OCI-LY7 (cell line): ENCODE data around the gene CCDC182. TPM values are rescaled to one million over a fixed set of nuclear protein-coding genes. Genes with fewer than 3 reads are reported as not detected.

Experiments
- BruUV-seq: library from RNA; stranded (reverse); fragments of 400-500 nt; replicated peaks from 2 replicates; lab custom pipeline; 2021; lab: Mats Ljungman, UMichigan
- CTCF ChIA-PET: fragments of 300-600 bp; sonication (Branson Sonifier 250); formaldehyde crosslinking; loops from one replicate; lab custom pipeline; 2022; ENCODE audit warnings: antibody characterized with exemption; ENCODE audit not compliant: unreplicated experiment; lab: Charles Lee
- POLR2A ChIA-PET: fragments of 300-600 bp; sonication (Branson Sonifier 250); formaldehyde crosslinking; loops from one replicate; lab custom pipeline; 2022; ENCODE audit warnings: antibody characterized with exemption; lab: Charles Lee
- DNase-seq: peaks from one replicate; pipeline ENCODE4 v3.0.0-alpha.2; 2015; ENCODE audit warnings: low spot score
- H2AFZ ChIP-seq: fragments of 200-600 bp; sonication (generic), shearing (Covaris generic); 2 replicates; pipeline ENCODE4 v1.6.1; 2014; ENCODE audit warnings: mild to moderate bottlenecking, antibody characterized with exemption, low read length, moderate library complexity
- H3K27ac ChIP-seq: fragments of 200-600 bp; sonication (generic); 2 replicates; pipeline ENCODE4 v1.5.1; 2014; ENCODE audit warnings: mixed run types, low read depth, mild to moderate bottlenecking, moderate library complexity, low read length, inconsistent platforms; ENCODE audit not compliant: poor library complexity, severe bottlenecking
- H3K36me3 ChIP-seq: fragments of 200-600 bp; sonication (generic); 2 replicates; pipeline ENCODE4 v1.6.1; 2014; ENCODE audit warnings: mild to moderate bottlenecking, antibody characterized with exemption, low read length, moderate library complexity, mixed read lengths; ENCODE audit not compliant: insufficient read depth
- H3K4me1 ChIP-seq: fragments of 200-600 bp; sonication (generic); 2 replicates; pipeline ENCODE4 v1.5.1; 2014; ENCODE audit warnings: mild to moderate bottlenecking, low read length; ENCODE audit not compliant: insufficient read depth, poor library complexity, severe bottlenecking
- H3K4me2 ChIP-seq: fragments of 200-600 bp; sonication (generic); 2 replicates; pipeline ENCODE4 v1.6.1; 2014; ENCODE audit warnings: mild to moderate bottlenecking, low read length
- H3K4me3 ChIP-seq: fragments of 200-600 bp; sonication (generic); 2 replicates; pipeline ENCODE4 v1.5.1; 2014; ENCODE audit warnings: mild to moderate bottlenecking, low read depth, low read length; ENCODE audit not compliant: poor library complexity, severe bottlenecking
- H3K79me2 ChIP-seq: fragments of 200-600 bp; sonication (generic); 2 replicates; pipeline ENCODE4 v1.6.1; 2016; ENCODE audit warnings: low read depth, mild to moderate bottlenecking, low read length, moderate library complexity, mixed read lengths; ENCODE audit not compliant: insufficient read depth
- H3K9me2 ChIP-seq: fragments of 200-600 bp; sonication (generic); 2 replicates; pipeline ENCODE4 v1.6.1; 2016; ENCODE audit warnings: mild to moderate bottlenecking, low read length, mixed read lengths; ENCODE audit not compliant: insufficient read depth
- H3K9me3 ChIP-seq: fragments of 200-600 bp; sonication (generic); 2 replicates; pipeline ENCODE4 v1.6.1; 2014; ENCODE audit warnings: mild to moderate bottlenecking, mixed run types, low read length, mixed read lengths
- H4K20me1 ChIP-seq: fragments of 200-600 bp; sonication (generic); 2 replicates; pipeline ENCODE4 v1.6.1; 2014; ENCODE audit warnings: mild to moderate bottlenecking, antibody characterized with exemption, low read length, moderate library complexity, mixed read lengths; ENCODE audit not compliant: insufficient read depth
- CTCF ChIP-seq: fragments of 200-600 bp; sonication (generic); conservative IDR thresholded peaks from 2 replicates; pipeline ENCODE4 v1.5.1; 2014; ENCODE audit warnings: mild to moderate bottlenecking, antibody characterized with exemption, low read length, moderate library complexity, mixed read lengths
- EZH2phosphoT487 ChIP-seq: fragments of 200-600 bp; sonication (generic); IDR thresholded peaks from 2 replicates; pipeline ENCODE4 v1.6.1; 2018; ENCODE audit warnings: low read depth, borderline replicate concordance, mild to moderate bottlenecking, mixed run types, antibody characterized with exemption, low read length, moderate library complexity, mixed read lengths
- intact Hi-C: fragments of 100-400 bp; cut with micrococcal nuclease; formaldehyde crosslinking; loops from one replicate; pipeline ENCODE4 v1.10.0; 2022; ENCODE audit not compliant: unreplicated experiment
- total RNA-seq, 2 experiments: library from RNA; depleted of rRNA in 1 of 2; stranded (reverse); fragments of >200 nt in 1 of 2; shearing (Covaris generic) in 1 of 2; gene quantifications; 2 replicates each; pipeline ENCODE4 v1.2.3, GENCODE V29; 2014 to 2022

The CCDC182 gene
- total RNA-seq, 2 experiments from 2014 or later = not detected

- CTCF ChIA-PET = no interaction called here
- H2AFZ ChIP-seq = peak overlapping the region; percentile 70; the same call in 1 of the 2 replicates
- peak; percentile 81 for TF ChIP-seq CTCF
- no peak for TF ChIP-seq EZH2phosphoT487
- no peak overlapping the region for H3K4me3 ChIP-seq
- POLR2A ChIA-PET = no interaction called here
- DNase-seq = peak; percentile 64
- H3K4me1 ChIP-seq = peaks cover 21% of the 10 kb centered on the region
- BruUV-seq = no TSS peak
- intact Hi-C loops = loop anchor here (5.0 kb wide), 2 partner anchors 138 to 183 kb away; no protein-coding TSS in a partner anchor
- no peaks in the 10 kb centered on the region for H3K9me2 ChIP-seq
- no peaks in the 10 kb centered on the region for H4K20me1 ChIP-seq
- no peaks in the 10 kb centered on the region for H3K9me3 ChIP-seq
- H3K36me3 ChIP-seq = no peaks in the 10 kb centered on the region
- H3K27ac ChIP-seq = peak overlapping the region; percentile 25
- no peaks in the 10 kb centered on the region for H3K79me2 ChIP-seq
- H3K4me2 ChIP-seq = peak overlapping the region; percentile 49
These were observed 9.4 kb downstream of the CCDC182 start for GRCh38 chr17:57735707-57736106.

DNA sequence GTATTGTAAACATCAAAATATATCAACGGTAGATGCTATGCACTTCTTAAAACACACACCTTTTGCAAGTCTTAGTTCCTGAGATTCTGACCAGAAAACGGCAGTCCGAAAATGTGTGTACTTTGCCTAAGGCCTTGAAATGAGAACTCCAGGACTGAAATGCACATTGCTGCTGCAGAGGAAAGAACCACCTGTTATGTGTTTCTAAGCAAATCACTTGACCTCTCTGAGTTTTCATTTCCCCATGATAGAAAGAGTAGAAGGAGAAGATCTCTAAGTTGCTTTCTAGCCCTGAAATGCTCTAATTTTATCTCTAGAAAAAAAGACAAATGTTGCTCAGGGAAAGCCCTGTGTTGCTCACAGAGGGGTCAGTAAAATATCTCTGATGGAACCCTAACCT lies 9.9 kb downstream of the CCDC182 start:
- intact Hi-C loops = loop anchor here (5.0 kb wide), 2 partner anchors 138 to 183 kb away; no protein-coding TSS in a partner anchor
- H3K4me2 ChIP-seq = peak overlapping the region; percentile 49
- no peaks in the 10 kb centered on the region for H3K9me2 ChIP-seq
- H3K79me2 ChIP-seq = no peaks in the 10 kb centered on the region
- H3K9me3 ChIP-seq = no peaks in the 10 kb centered on the region
- H3K36me3 ChIP-seq = no peaks in the 10 kb centered on the region
- no peaks in the 10 kb centered on the region for H4K20me1 ChIP-seq
- no TSS peak for BruUV-seq
- H3K4me3 ChIP-seq = peak overlapping the region; percentile 10
- H3K27ac ChIP-seq = peak overlapping the region; percentile 25
- peaks cover 21% of the 10 kb centered on the region for H3K4me1 ChIP-seq
- POLR2A ChIA-PET = no interaction called here
- peak; percentile 69 for DNase-seq
- no peak for TF ChIP-seq EZH2phosphoT487
- no peak for TF ChIP-seq CTCF
- CTCF ChIA-PET = interaction anchor here (0.6 kb wide), 1 partner anchor 382 kb away, joined by 4 read pairs; no protein-coding TSS in a partner anchor
- peak overlapping the region; percentile 70; the same call in 1 of the 2 replicates for H2AFZ ChIP-seq

- ChIA-PET POLR2A (no interaction called here), CTCF (no interaction called here)
- Histone ChIP-seq H3K9me2 (no peaks in the 10 kb centered on the region), H3K27ac (no peak overlapping the region), H3K4me2 (no peak overlapping the region), H3K4me1 (peaks cover 21% of the 10 kb centered on the region), H3K4me3 (no peak overlapping the region), H3K36me3 (no peaks in the 10 kb centered on the region), H3K79me2 (no peaks in the 10 kb centered on the region), H3K9me3 (no peaks in the 10 kb centered on the region), H2AFZ (no peak overlapping the region), H4K20me1 (no peaks in the 10 kb centered on the region)
- DNase-seq = no peak
- intact Hi-C loops = no loop called here
- TF ChIP-seq EZH2phosphoT487 = no peak
- TF ChIP-seq CTCF = no peak
- BruUV-seq = no TSS peak
These were observed 12.0 kb downstream of the CCDC182 start for GRCh38 chr17:57733085-57733484.
